ENCODE measurements around the gene ATRIP.

DNA sequence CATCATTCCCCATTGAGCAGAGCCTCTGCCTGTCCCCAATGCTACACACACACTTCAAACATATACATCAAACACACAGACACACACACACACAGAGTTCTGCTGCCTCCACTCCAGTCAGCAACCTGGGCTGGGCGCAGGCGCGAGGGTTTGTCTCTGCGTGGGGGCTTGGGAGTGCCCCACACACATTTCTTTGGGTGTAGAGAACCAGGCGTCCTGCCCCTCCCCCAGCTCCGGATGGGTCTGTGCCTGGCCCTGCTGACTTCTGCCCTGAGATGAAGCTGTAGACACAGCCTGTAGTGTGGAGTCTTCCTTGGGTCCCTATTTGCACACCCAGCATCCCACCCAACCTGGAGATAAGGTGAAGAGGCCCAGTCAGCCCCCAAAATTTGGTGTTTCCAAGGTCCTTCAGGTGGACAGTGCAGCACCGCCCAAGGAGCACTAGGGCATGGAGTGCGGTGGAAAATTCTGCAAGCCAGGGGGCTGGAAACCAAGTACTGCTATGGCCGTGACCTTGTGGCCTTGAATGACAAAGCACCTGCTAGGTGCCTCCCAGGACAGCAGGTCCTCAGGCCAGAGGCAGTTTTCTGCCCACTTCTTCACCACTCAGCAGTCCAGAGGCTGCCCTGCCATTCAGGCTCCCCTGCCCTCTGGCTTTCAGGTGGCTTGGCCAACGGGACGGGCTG, 47.7 kb upstream of the ATRIP start:
- TF ChIP-seq, protein P1, sequence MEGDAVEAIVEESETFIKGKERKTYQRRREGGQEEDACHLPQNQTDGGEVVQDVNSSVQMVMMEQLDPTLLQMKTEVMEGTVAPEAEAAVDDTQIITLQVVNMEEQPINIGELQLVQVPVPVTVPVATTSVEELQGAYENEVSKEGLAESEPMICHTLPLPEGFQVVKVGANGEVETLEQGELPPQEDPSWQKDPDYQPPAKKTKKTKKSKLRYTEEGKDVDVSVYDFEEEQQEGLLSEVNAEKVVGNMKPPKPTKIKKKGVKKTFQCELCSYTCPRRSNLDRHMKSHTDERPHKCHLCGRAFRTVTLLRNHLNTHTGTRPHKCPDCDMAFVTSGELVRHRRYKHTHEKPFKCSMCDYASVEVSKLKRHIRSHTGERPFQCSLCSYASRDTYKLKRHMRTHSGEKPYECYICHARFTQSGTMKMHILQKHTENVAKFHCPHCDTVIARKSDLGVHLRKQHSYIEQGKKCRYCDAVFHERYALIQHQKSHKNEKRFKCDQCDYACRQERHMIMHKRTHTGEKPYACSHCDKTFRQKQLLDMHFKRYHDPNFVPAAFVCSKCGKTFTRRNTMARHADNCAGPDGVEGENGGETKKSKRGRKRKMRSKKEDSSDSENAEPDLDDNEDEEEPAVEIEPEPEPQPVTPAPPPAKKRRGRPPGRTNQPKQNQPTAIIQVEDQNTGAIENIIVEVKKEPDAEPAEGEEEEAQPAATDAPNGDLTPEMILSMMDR (IDR thresholded peaks at IDR 0.05; ENCODE audit: low read depth, low read length) = no peak
- TF ChIP-seq POLR2A (IDR thresholded peaks at IDR 0.05; ENCODE audit: extremely low read depth, insufficient read length) = no peak
- TF ChIP-seq, protein P2, sequence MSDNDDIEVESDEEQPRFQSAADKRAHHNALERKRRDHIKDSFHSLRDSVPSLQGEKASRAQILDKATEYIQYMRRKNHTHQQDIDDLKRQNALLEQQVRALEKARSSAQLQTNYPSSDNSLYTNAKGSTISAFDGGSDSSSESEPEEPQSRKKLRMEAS (IDR thresholded peaks at IDR 0.05; ENCODE audit: low read depth, low read length) = no peak

Data from NB4 (cell line).